Activated B cell treated with CpG ODN at 0.5 μM for 24 hours (primary cell): ENCODE measurements around the gene SERTAD4. TPM values are rescaled to one million over a fixed set of nuclear protein-coding genes. Genes with fewer than 3 reads are reported as not detected.
A peak's percentile ranks its signal among the peaks of the same experiment; 100 is the strongest.

Experiments
- ATAC-seq: fragments of 200-7000 bp; cut with Tn5 transposase; one replicate; pipeline ENCODE4 v1.10.0; 2021; ENCODE audit warnings: low read depth, mild to moderate bottlenecking, moderate library complexity
- CTCF ChIA-PET: fragments of 350-600 bp; sonication (Branson Sonifier 250); formaldehyde crosslinking; loops from one replicate; lab custom pipeline; 2021; ENCODE audit warnings: antibody characterized with exemption; lab: Charles Lee
- POLR2A ChIA-PET: fragments of 350-600 bp; sonication (Branson Sonifier 250); formaldehyde crosslinking; loops from one replicate; lab custom pipeline; 2021; ENCODE audit warnings: antibody characterized with exemption; lab: Charles Lee
- DNase-seq: peaks from one replicate; pipeline ENCODE4 v3.0.0; 2022
- H3K27ac Mint-ChIP-seq: one replicate; pipeline ENCODE4 v1.8.0; 2020; ENCODE audit warnings: mixed read lengths
- H3K27me3 Mint-ChIP-seq: one replicate; pipeline ENCODE4 v1.8.0; 2021; ENCODE audit warnings: mixed read lengths
- H3K36me3 Mint-ChIP-seq: one replicate; pipeline ENCODE4 v1.8.0; 2021; ENCODE audit warnings: low read depth, mixed read lengths
- H3K4me1 Mint-ChIP-seq: one replicate; pipeline ENCODE4 v1.8.0; 2021; ENCODE audit warnings: mixed read lengths
- H3K4me3 Mint-ChIP-seq: one replicate; pipeline ENCODE4 v1.8.0; 2020; ENCODE audit warnings: mild to moderate bottlenecking, mixed read lengths
- H3K9me3 Mint-ChIP-seq: one replicate; pipeline ENCODE4 v1.8.0; 2020; ENCODE audit warnings: mixed read lengths
- CTCF ChIP-seq: fragments of 200-600 bp; IDR thresholded peaks from one replicate; pipeline ENCODE4 v1.8.0; 2022; ENCODE audit warnings: antibody characterized with exemption, mild to moderate bottlenecking
- intact Hi-C: fragments of 100-400 bp; cut with micrococcal nuclease; formaldehyde crosslinking; loops from one replicate; pipeline ENCODE4 v1.15.1; 2024
- total RNA-seq: library from RNA; stranded (reverse); gene quantifications from 2 replicates; pipeline ENCODE4 v1.2.3, GENCODE V29; 2022

Gene SERTAD4
- total RNA-seq, 1 donor from 2014 or later, result not detected

- ATAC-seq, result peak; percentile 11
These were observed 19.3 kb downstream of the SERTAD4 start for GRCh38 chr1:210251680-210252490.

DNA sequence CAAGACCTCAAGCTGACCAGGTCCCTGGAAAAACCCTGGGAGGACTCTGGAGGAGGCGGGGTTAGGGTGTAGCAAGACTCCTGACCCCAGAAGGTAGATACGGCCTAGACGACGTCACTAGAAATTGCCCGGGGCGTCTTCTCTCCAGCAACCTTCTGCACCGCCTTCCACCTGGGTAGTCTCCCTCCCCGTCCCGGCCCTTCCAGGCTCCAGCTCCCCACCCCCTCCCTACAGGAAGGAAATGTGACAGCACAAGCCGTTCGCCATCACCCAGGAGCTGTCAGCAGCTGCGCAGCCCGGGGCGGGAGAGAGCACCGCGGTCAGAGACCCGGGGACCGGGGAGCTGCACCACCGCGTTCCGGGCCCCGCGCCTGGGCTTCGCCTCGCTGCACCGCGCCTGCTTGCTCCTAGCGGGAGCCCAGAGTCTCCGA, 20.0 kb downstream of the SERTAD4 start:
- DNase-seq (no peak), ATAC-seq (no peak)
- Mint-ChIP-seq H3K27ac (no peak overlapping the region), H3K27me3 (peaks cover 35% of the 10 kb centered on the region), H3K36me3 (no peaks in the 10 kb centered on the region), H3K4me3 (peak overlapping the region; percentile 46), H3K9me3 (no peaks in the 10 kb centered on the region), H3K4me1 (peaks cover 19% of the 10 kb centered on the region)
- TF ChIP-seq CTCF, result no peak
- ChIA-PET CTCF (no interaction called here), POLR2A (no interaction called here)
- intact Hi-C loops, result no loop called here

More at GRCh38 chr1:210251680-210252490, 19.3 kb downstream of the SERTAD4 start:
- CTCF ChIA-PET, result interaction anchor here (0.8 kb wide), 1 partner anchor 151 kb away, joined by 3 read pairs; no protein-coding TSS in a partner anchor
- TF ChIP-seq CTCF, result no peak
- H3K9me3 Mint-ChIP-seq, result no peaks in the 10 kb centered on the region
- intact Hi-C loops, result no loop called here
- H3K4me1 Mint-ChIP-seq, result peaks cover 21% of the 10 kb centered on the region
- peak overlapping the region; percentile 83 for H3K4me3 Mint-ChIP-seq
- POLR2A ChIA-PET, result no interaction called here
- no peak for DNase-seq
- peaks cover 37% of the 10 kb centered on the region for H3K27me3 Mint-ChIP-seq
- H3K36me3 Mint-ChIP-seq, result no peaks in the 10 kb centered on the region
- no peak overlapping the region for H3K27ac Mint-ChIP-seq

GRCh38 chr1:210254298-210254697, 21.7 kb downstream of the SERTAD4 start:
- ATAC-seq (no peak), DNase-seq (no peak)
- H3K4me1 Mint-ChIP-seq, result peaks cover 19% of the 10 kb centered on the region
- H3K27me3 Mint-ChIP-seq, result peaks cover 34% of the 10 kb centered on the region
- H3K27ac Mint-ChIP-seq, result no peak overlapping the region
- no peak for TF ChIP-seq CTCF
- H3K9me3 Mint-ChIP-seq, result no peaks in the 10 kb centered on the region
- intact Hi-C loops, result no loop called here
- CTCF ChIA-PET, result no interaction called here
- no peaks in the 10 kb centered on the region for H3K36me3 Mint-ChIP-seq
- no peak overlapping the region for H3K4me3 Mint-ChIP-seq
- POLR2A ChIA-PET, result no interaction called here

DNA sequence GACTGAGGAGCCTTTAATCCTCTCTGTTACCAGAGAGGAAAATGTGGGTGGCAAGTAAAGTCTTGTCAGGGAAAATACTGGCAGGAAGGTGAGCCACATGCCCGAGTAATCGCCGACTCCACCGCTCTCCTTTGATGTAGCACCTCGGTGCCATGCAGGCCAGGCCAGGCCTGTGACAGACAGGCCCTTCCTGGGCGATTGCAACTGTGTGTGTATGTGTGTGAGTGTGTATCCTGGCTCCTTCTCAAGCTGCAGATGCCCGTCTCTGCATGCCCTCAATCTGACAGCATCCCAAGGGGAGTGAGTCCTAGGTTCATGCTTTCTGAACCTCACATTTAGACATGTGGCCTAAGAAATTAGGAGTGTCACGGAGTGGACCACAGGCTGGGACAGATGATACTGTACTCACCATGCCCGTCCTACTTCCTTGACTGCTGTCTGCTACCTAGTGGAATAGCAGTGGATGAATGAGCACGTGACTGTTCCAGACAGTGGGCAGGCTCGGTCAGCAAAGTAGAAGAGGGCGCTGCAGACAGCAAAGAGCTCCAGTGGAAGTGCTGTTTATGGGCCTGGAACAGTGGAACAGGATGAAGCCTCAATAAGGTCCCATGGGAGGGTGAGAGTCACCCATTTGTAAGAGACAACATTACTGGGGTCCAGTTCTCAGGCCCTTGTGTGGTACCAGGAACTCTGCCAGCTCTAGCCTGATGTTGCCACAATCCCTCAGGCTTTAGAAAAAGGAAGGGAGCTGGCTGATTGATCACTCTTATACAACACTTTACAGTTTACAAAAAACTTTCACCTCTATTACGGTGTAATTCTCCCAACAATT, 25.3 kb downstream of the SERTAD4 start:
- Mint-ChIP-seq H3K4me1 (no peaks in the 10 kb centered on the region), H3K4me3 (no peak overlapping the region), H3K27ac (no peak overlapping the region), H3K27me3 (peaks cover 30% of the 10 kb centered on the region), H3K36me3 (no peaks in the 10 kb centered on the region), H3K9me3 (no peaks in the 10 kb centered on the region)
- ChIA-PET CTCF (no interaction called here), POLR2A (no interaction called here)
- intact Hi-C loops, result no loop called here
- ATAC-seq (no peak), DNase-seq (no peak)
- TF ChIP-seq CTCF, result no peak

DNA sequence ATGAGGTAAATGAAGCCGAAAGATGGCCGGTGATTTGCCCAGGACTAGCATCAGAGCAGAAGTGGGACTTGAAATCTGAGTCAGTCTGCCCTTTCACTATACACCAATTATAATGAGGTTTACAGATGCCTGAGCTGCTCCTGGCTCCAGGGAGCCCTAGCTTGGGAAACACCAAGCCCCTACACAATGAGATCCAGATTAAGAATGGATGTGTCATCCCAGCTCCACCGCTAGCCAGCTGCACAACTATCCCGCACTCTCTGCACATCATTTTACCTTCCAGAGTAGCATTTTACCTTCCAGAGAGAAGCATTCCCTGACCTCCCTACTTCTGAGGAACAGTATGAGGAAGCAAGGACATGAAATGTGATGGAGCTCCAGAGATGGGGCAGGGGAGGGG, 27.0 kb downstream of the SERTAD4 start:
- TF ChIP-seq CTCF, result no peak
- ChIA-PET CTCF (no interaction called here), POLR2A (no interaction called here)
- DNase-seq (no peak), ATAC-seq (no peak)
- no peak overlapping the region for H3K4me3 Mint-ChIP-seq
- H3K27me3 Mint-ChIP-seq, result peaks cover 20% of the 10 kb centered on the region
- no peaks in the 10 kb centered on the region for H3K9me3 Mint-ChIP-seq
- no peaks in the 10 kb centered on the region for H3K4me1 Mint-ChIP-seq
- no peak overlapping the region for H3K27ac Mint-ChIP-seq
- intact Hi-C loops, result no loop called here
- no peaks in the 10 kb centered on the region for H3K36me3 Mint-ChIP-seq
